HL-60/S4 (cell line): ENCODE measurements around the gene ERC1.
"Not testable (repeated sequence)": the region's sequence is repeated elsewhere in the genome, so short reads cannot be mapped to it uniquely, and the experiment has no call there.

Experiments
- in situ Hi-C: fragments of 300-500 bp; cut with MboI; formaldehyde crosslinking; loops from 2 replicates; pipeline ENCODE4 v1.14.3; 2022; ENCODE audit warnings: low sequenced_read_pairs

The ERC1 gene

DNA sequence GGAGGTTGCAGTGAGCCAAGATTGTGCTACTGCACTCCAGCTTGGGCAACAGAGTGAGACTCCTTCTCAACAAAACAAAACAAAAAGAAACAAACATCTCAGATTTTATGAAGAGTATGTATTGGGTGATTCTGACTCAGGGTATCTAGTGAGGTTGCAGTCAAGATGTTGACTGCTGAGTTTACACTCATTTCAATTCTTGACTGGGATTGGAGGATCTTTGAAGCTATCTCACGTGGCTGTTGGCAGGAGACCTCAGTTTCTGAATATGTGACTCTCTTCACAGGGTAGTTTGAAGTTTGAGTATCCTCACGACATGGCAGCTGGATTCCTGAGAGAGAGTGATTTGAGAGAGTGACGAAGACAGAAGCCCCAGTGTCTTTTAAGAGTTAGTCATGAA is 29.4 kb downstream of the ERC1 start:
- in situ Hi-C loops = no loop called here

DNA sequence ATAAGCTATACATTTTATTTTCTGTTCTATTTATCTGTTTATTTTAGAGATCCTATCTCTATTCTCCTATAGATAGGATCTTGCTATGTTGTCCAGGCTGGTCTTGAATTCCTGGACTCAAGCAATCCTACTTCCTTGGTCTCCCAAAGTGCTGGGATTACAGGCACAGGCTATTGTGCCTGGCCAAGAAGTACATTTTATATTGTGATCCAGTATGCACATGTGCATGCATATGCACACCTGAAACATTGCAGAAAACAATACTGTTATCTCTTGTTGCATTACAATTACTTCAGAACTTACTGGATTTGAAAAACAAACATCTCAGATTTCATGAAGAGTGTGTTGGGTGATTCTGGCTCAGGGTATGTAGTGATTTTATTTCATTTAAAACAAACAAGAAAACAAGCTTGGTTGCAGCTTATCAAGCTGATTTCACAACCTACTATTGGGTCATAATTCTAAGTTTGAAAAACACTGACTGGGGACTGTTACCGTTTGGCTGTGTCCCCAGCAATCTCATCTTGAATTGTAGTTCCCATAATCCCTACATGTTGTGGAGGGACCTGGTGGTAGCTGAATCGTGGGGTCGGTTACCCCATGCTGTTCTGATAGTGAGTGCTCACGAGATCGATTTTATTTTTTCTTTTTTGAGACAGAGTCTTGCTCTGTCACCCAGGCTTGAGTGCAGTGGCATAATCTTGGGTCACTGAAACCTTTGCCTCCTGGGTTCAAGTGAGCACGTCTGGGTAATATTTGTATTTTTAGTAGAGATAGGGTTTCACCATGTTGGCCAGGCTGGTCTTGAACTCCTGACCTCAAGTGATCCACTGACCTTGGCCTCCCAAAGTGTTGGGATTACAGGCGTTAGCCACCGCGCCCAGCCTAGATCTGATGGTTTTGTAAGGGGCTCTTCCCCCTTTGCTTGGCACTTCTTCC is 31.3 kb downstream of the ERC1 start:
- in situ Hi-C loops = no loop called here

DNA sequence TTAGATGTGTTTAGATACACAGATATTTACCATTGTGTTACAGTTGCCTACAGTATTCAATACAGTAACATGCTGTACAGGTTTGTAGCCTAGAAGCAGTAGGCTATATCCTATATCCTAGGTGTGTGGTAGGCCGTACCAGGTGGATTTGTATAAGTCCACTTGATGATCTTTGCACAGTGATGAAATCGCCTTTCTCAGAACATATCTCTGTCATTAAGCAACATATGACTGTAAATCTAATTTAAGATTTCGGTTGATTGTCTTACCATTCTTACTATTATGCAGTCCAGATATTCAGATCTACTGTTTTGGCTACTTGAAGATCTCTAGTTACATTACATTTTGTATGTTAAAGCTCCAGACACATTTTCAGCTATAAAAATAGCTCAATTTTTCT is 39.8 kb downstream of the ERC1 start:
- in situ Hi-C loops = no loop called here

DNA sequence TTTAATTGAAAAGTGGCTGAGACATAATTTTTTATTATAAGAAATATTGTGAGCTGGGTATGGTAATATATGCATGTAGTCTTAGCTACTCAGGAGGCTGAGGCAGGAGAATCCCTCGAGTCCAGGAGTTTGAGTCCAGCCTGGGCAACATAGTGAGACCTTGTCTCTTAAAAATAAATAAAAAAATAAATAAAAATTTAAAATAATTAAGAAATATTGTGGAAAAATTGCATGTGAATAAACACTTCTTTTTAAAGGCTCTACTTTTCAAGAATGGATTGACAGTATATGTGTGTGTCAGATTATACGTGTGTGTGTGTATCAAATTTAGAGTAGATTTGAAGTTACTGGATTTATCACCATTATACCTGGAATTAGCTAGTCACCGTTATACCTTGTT is 43.2 kb downstream of the ERC1 start:
- in situ Hi-C loops = no loop called here

DNA sequence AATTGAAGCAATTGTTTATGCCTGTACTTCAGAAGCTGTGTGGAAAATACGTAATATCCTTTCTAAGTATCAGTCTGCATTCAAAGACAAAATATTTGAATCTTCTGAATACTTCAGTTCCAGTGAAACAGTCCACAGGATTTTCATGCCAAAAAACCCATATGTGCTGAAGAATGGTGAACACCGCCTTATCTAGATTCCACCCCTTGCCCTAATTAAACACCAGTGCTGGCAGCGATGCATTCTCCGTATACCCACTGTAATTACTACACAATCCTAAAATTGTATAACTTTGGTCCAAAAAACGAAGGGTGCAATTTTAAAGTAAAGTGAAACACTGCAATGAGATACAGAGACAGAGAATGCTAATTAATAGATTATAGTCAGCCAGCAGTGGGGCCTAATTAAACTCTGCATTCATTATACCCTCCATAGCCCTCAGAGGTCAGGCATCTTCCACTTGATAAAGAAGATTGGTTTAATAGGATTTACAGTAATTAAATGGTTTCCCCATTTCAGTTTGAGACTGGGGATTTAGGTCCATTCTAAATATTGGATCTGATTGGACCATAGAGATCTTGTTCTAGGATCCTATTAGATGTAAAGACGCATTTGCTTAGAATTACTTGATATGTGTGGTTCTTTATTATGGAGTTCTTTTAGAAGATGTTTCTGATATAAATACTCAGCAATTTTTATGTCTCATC is 43.9 kb downstream of the ERC1 start:
- in situ Hi-C loops = no loop called here

DNA sequence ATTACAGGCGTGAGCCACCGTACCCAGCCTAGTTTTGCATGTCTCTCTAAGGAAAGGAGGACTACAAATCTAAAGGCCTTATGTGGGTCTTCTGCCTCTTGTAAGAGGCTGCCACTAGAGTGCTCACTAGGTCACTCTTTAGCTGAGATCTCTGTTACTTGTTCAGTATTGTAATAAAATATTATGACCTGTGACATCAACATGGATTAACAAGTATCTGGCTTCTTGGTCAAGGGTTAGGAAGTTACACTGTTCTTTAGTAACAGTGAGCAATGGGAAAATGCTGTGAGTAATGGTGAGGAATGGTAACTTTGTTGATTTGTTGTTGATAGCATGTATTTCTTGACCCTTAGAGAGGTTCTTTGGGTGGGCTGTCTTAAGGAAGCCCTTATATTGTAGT is 50.5 kb downstream of the ERC1 start:
- in situ Hi-C loops = no loop called here

DNA sequence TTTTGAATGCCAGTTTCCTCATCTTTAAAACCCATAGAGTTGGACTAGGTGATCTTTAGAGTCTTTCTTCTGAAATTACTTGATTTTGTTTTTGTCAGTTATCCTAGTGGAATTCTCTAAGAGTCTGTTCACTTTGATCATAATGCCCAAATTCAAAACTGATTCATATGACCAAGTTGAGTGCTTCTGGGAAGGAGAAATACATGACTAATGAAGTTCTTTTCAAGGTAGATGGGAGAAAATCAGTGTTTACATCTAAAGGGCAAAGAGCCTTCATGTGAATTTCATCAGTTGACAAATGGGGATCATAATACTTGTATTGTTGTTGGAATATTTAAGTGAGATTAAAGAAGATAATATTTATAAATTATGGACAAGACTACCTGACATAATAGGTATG is 53.2 kb downstream of the ERC1 start:
- in situ Hi-C loops = no loop called here

DNA sequence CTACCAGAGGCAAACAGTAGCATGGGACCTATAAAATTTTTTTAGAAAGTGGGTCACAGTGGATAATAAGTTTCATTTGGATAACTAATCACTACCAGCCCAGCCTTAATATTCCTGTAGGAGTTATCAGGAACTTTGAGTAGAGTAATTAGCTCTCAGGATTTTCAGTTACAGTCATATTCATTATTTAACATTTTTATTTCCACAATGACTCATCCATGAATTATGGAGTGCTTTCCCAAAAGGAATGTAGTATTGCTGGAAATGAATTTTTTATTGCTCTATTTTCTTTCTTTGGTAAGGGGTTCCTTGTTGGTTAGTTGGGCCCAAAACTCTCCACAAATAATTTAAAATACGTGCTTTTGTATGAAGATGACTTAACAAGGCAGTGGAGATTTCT is 53.7 kb downstream of the ERC1 start:
- in situ Hi-C loops = no loop called here

DNA sequence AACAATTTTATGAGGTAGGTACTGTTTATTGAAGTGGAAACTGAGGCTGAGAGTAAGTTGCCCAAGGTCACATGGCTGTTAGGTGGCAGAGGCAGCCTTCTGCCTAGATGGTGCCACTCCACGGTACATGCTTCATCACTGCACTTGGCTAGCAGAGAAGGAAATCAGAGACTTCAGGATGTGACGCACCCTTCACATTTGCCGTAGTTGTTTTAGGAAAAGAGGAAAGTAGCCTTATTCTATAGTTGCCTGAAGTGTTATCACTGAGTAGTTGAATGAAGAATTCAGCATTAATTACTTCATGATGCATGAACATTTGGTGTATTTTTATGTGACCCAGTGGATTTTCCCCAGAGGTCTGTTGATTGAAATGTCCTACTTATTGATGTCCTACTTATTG is 55.7 kb downstream of the ERC1 start:
- in situ Hi-C loops = no loop called here

DNA sequence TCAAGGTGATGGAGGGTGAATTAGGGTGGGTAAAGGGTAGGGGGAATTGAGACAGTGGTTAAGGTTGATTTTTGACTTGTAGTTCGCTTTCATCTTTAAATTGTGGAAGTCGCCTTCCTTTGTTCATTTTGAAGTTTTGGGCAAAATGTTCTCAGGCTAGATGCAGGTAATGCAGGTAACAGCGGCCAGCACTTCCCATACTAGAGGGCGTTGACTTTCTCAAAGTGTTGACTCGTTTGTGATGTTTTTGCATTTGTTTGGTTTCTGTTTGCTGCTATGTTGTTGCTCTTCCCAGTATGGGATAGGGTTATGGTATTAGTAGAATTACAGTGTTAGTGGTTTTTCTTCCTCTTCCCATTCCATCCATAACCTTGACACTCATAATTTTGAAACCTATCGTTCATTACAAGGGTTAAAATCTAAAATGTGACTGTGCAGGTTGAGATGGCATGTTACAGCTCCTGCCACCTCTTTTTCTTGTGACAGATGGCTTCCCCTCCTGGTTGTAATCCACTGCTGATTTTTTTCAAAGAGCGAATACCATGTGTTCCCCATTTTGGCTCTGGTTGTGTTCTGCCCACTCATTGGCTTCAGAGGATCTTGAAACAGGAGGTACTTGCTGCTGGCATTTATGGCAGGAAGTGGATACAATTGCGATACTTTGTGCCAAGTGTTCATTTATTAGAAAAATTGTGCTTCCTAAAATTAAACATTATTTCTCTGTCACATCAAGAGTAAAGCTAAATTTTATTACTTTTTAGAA is 57.1 kb downstream of the ERC1 start:
- in situ Hi-C loops = no loop called here

DNA sequence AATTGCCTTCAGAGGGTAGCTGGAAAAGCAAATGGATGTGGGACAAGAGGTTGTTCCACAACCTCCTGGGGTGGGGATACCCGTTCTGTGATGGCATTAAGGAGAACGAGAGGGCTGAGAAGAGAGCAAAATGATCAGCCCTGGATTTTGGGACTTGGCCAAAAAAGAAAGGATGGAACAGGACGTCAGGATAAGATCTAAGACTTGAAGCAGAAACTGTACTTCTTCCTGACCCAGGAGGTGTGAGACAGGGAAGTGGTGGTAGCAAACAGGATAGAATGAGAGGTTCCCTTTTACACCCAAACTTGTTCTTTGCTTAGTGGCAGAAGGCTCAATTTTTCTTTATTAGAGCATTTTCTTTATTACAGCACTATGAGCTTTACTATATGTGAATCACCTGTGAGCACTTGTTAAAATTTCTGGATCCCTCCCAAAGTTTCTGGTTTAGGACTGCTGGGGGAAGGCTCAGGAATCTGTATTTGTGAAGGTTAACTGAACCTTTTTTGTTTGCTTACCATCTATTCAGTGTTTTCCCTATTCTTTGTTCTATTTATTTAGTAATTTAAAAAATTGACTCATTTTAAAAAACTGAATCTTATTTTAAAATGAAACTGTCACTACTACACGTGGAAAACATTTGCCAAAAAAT is 59.2 kb downstream of the ERC1 start:
- in situ Hi-C loops = no loop called here

DNA sequence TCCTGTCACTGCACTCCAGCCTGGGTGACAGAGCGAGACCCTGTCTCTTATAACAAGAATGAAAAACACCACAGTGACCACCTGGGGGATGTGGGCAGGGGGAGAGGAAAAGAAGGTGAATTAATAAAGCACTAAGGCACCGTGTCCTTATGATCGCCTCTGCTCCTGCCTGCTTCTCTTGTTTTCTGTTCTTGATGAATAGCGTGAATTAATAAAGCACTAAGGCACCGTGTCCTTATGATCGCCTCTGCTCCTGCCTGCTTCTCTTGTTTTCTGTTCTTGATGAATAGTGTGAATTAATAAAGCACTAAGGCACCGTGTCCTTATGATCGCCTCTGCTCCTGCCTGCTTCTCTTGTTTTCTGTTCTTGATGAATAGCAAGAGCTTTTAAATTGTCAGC is 60.6 kb downstream of the ERC1 start:
- in situ Hi-C loops = not testable (repeated sequence)

DNA sequence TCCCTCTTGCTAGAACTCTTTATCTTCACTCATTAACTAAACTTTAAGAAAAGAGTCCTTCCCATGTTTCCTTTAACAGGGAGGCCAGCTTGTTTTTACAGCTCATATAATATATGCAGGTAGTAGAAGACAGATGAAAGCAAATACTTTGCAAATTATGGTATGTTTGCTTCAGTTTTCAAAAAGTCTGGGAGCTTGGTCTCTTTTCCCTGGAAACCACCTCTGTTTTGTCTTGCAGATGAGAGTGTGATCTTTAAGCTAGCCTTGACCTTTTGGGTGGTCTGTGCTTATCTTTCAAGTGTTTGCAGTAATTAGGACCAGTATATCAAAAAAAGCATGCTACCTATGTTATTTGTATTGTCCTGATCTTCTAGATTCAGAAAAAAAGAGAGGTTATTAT is 62.7 kb downstream of the ERC1 start:
- in situ Hi-C loops = no loop called here

DNA sequence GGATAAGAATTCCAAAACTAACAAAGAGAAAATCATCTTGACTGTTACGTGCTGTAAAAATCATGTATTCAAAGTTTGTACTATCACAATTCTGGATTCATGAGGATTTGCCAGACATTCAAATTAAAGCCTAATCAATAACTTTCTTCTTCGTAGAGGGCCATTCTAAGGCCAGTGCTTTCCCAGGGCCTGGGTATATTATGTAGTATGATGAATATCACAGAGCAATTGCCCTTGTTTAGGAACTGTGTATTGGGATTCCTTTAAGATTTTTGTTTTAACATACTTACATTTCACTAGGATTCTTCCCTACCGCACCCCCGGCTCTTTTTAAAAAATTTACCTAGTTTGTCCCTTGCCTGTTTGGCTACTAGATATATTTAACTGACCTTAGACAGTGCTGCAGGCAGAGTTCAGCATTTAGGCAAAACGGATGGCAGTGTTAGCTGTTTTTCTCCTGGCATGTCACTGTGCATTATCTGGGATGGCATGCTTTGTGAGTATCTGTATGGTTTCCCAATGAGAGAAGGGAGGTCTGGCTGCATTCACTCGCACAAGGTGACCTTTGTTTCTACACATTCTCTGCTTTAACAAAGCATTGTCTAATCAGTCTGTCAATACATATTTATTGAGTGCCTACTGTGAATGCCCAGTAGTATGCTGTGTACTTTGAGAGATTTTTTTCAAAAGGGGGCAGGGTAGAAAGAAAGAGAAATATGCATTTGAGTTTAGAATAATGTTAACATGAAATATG is 63.3 kb downstream of the ERC1 start:
- in situ Hi-C loops = no loop called here

DNA sequence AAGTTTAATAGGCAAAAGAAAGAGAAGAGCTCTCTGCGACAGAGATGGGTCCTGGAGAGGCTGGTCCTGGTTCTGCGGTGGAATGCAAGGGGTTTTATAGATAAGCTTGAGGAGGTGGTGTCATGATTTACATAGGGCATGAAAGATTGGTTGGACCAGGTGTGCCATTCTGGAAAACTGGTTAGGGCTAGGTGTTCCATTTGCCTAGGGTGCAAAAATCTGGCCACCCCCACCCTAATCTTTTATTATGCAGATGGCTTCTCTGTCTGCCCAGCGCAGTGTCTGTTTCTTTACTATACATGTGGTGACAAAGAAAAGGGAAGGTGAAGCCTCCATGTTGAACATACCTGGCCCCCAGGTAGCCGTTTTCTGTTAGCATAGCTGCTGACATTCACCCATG is 65.4 kb downstream of the ERC1 start:
- in situ Hi-C loops = no loop called here

DNA sequence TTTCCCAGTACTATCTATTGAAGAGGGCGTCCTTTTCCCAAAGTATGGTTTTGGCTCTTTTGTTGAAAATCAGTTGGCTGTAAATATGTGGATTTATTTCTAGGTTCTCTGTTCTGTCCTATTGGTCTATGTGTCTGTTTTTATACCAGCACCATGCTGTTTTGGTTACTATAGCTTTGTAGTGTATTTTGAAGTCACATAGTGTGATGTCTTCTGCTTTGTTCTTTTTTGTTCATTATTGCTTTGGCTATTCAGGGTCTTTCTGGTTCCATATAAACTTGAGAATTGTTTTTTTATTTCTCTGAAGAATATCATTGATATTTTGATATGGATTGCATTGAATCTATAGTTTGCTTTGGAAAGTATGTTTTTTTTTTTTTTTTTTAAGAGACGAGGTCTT is 67.4 kb downstream of the ERC1 start:
- in situ Hi-C loops = no loop called here

DNA sequence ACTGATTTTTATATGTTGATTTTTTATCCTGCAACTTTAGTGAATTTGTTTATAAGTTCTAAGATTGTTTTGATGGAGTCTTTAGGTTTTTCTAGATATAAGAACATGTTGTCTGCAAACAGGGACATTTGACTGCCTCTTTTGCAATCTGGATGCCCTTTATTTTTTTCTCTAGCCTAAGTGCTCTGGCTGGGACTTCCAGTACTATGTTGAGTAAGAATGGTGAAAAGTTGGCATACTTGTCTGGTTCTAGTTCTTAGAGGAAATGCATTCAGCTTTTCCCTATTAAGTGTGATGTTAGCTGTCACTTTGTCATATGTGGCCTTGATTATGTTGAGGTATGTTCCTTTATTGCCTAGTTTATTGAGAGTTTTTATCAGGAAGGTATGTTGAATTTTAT is 68.1 kb downstream of the ERC1 start:
- in situ Hi-C loops = no loop called here

DNA sequence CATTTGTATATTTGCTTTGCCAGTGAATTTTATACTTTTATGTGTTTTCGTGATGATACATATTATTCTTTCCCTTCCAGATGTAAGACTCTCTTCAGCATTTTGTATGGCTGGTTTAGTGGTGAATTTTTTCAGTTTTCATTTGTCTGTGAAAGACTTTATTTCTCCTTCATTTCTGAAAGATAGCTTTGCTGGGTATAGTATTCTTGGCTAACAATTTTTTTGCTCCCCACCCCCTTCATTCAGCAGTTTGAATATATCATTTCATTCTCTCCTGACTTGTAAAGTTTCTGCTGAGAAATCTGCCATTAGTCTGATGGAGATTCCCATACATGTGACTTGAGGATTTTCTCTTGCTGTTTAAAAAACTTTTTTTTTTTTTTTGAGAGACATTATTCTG is 72.8 kb downstream of the ERC1 start:
- in situ Hi-C loops = no loop called here

DNA sequence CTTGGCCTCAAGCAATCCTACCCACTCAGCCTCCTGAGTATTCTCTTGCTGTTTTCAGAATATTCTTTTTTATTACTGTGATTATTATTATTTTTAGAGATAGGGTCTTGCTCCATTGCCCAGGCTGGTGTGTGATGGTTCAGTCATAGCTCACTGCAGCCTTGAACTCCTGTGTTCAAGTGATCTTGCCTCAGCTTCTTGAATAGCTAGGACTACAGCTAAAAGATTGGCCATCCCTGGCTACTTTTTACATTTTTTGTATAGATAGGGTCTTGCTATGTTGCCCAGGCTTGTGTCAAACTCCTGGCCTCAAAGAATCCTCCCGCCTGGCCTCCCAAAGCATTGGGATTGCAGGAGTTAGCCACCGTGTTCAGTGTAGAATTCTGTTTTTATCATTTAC is 73.3 kb downstream of the ERC1 start:
- in situ Hi-C loops = no loop called here

DNA sequence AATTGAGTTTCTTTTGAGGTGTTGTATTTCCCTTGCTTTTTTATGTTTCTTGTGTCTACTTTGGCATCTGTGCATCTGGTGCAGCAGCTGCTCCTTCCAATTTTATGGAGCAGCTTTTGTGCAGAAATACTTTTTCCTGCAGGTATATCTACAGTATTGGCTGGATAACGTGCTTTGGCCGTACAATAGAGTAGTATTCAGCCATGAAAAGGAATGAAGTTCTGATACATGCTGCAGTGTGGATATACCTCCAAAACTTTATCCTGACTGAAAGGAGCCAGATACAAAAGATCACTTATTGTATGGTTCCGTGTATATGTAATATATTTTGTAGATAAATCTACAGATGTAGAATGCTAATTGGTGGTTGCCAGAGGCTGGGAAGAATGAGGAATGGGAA is 74.6 kb downstream of the ERC1 start:
- in situ Hi-C loops = no loop called here
